Measurements from ENCODE around the gene MRPL41.
"Not testable (repeated sequence)": the region's sequence is repeated elsewhere in the genome, so short reads cannot be mapped to it uniquely, and the experiment has no call there.

The MRPL41 gene

DNA sequence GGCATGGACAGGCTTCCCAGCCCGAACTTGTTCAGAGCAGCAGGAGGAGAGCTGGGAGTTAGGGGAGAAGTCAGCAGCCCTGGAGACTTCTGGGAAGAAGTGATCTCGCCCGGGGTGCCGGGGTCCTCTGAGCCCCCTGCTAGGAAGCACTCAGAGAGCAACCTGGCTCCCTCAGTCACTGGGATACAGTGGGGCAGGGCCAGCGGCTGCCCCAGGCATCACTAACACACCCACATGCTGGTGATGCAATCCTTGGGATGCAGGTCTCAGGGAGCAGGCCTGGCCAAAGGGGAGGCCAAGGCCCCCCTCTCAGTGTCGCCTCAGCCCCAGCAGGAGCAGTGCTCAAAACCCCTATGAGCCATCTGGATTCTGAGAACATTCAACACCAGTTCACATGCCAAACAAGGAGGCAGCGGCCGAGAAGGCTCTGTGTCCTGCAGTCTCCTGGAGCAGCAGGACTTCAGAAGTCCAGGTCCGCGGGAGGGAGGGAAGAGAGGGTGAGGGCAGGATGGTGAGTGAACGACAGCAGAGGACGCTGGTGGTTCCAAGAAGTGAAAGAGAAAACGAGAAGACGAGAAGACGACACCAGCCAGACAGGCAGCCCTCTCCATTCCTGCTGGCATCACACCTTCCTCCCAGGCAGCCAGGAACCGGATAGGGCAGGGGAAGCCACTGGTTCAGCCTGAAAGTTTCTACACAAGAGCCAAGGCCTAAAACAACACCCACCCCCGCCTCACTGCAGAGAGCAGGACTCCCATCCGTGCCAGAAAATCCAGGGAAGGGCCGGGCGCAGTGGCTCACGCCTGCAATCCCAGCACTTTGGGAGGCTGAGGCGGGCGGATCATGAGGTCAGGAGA is 3.8 kb upstream of the MRPL41 start:
- H3K9me2 ChIP-seq (replicated peaks; ENCODE audit: low read depth, low read length), result no peaks in the 10 kb centered on the region
- no peaks in the 10 kb centered on the region for H3F3A ChIP-seq (ENCODE audit: low read depth)
- no peak overlapping the region for H2AFZ ChIP-seq (ENCODE audit: low read length)
- no peak overlapping the region for H3K9ac ChIP-seq (ENCODE audit: low read depth, low read length, poor library complexity, severe bottlenecking)
- H3K4me1 ChIP-seq (ENCODE audit: insufficient read depth, low read length, poor library complexity, severe bottlenecking), result peaks cover 3% of the 10 kb centered on the region
- no peaks in the 10 kb centered on the region for H4K20me1 ChIP-seq (ENCODE audit: insufficient read depth, low read length, poor library complexity, severe bottlenecking)
- H3K4me2 ChIP-seq (ENCODE audit: low read depth, low read length, poor library complexity, severe bottlenecking), result no peak overlapping the region
- TF ChIP-seq, protein P1, sequence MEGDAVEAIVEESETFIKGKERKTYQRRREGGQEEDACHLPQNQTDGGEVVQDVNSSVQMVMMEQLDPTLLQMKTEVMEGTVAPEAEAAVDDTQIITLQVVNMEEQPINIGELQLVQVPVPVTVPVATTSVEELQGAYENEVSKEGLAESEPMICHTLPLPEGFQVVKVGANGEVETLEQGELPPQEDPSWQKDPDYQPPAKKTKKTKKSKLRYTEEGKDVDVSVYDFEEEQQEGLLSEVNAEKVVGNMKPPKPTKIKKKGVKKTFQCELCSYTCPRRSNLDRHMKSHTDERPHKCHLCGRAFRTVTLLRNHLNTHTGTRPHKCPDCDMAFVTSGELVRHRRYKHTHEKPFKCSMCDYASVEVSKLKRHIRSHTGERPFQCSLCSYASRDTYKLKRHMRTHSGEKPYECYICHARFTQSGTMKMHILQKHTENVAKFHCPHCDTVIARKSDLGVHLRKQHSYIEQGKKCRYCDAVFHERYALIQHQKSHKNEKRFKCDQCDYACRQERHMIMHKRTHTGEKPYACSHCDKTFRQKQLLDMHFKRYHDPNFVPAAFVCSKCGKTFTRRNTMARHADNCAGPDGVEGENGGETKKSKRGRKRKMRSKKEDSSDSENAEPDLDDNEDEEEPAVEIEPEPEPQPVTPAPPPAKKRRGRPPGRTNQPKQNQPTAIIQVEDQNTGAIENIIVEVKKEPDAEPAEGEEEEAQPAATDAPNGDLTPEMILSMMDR (conservative IDR thresholded peaks at IDR 0.05; ENCODE audit: low read length), result no peak
- TF ChIP-seq EZH2phosphoT487 (IDR thresholded peaks at IDR 0.05; ENCODE audit: borderline replicate concordance), result no peak
- H3K79me2 ChIP-seq (ENCODE audit: insufficient read depth, low read length), result 0 out of 2 replicates have a peak, but pooled peaks cover 7% of the 10 kb centered on the region
- H3K27me3 ChIP-seq (ENCODE audit: insufficient read depth, low read length, poor library complexity, severe bottlenecking), result no peaks in the 10 kb centered on the region
- no peaks in the 10 kb centered on the region for H3K9me3 ChIP-seq (ENCODE audit: insufficient read depth, low read depth, low read length)
- no peaks in the 10 kb centered on the region for H3K36me3 ChIP-seq (ENCODE audit: insufficient read depth, low read length)
- H3K4me3 ChIP-seq (ENCODE audit: low read length, poor library complexity, severe bottlenecking), result no peak overlapping the region

DNA sequence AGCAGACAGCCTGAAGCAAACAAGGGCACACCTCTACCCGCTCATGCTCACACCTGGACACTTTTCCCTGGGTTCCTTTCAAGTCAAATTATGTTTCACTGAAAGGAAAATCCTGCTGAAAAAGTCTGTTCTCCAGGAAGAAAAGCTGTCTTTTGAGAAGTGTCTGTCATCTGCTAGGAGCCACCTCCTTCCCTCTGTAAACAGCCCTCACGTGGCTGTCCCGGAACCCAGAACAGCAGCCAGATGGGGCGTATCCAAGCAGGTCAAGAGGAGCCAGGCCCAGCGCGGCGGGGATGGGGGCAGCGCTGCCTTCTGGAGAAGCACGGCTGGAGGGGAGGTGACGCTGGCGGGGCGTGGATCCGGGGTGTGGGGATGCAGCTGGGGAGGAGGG is 1.5 kb upstream of the MRPL41 start, which contains the start of gene PNPLA7:
PNPLA7 (minus strand) TSS at position 172 of the 391 bp plus-strand sequence. CDS start 205 bp downstream, outside the sequence.
- no peak for TF ChIP-seq EZH2phosphoT487 (IDR thresholded peaks at IDR 0.05; ENCODE audit: borderline replicate concordance)
- TF ChIP-seq, protein P1 (conservative IDR thresholded peaks at IDR 0.05; ENCODE audit: low read length), result no peak
- Histone ChIP-seq H3K9ac (ENCODE audit: low read depth, low read length, poor library complexity, severe bottlenecking) (peak within 1 kb of the TSS; percentile 64), H3K4me1 (ENCODE audit: insufficient read depth, low read length, poor library complexity, severe bottlenecking) (peaks cover 2% of the 10 kb centered on the region), H3K9me2 (replicated peaks; ENCODE audit: low read depth, low read length) (no peaks in the 10 kb centered on the region), H3K79me2 (ENCODE audit: insufficient read depth, low read length) (0 out of 2 replicates have a peak, but pooled peaks cover 7% of the 10 kb centered on the region), H3K4me3 (ENCODE audit: low read length, poor library complexity, severe bottlenecking) (peak within 1 kb of the TSS; percentile 67), H3K36me3 (ENCODE audit: insufficient read depth, low read length) (peaks cover 8% of the 10 kb centered on the region; the same call in 1 of the 2 replicates), H3K27me3 (ENCODE audit: insufficient read depth, low read length, poor library complexity, severe bottlenecking) (no peaks in the 10 kb centered on the region), H3K4me2 (ENCODE audit: low read depth, low read length, poor library complexity, severe bottlenecking) (peak within 1 kb of the TSS; percentile 65), H2AFZ (ENCODE audit: low read length) (peak within 1 kb of the TSS; percentile 70), H4K20me1 (ENCODE audit: insufficient read depth, low read length, poor library complexity, severe bottlenecking) (no peaks in the 10 kb centered on the region), H3K9me3 (ENCODE audit: insufficient read depth, low read depth, low read length) (no peaks in the 10 kb centered on the region), H3F3A (ENCODE audit: low read depth) (0 out of 2 replicates have a peak, but pooled peaks cover 3% of the 10 kb centered on the region)

DNA sequence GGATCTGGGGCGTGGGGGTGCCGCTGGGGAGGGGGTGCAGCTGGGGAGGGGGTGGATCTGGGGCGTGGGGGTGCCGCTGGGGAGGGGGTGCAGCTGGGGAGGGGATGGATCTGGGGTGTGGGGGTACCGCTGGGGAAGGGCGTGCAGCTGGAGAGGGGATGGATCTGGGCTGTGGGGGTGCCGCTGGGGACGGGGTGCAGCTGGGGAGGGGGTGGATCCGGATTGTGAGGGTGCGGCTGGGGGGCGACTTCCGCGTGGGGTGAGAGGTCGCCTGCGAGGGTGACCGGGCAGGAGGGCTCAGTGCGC is 768 bp upstream of the MRPL41 start:
- not testable (repeated sequence) for H4K20me1 ChIP-seq (ENCODE audit: insufficient read depth, low read length, poor library complexity, severe bottlenecking); H3F3A ChIP-seq (ENCODE audit: low read depth); H3K79me2 ChIP-seq (ENCODE audit: insufficient read depth, low read length); H3K9me2 ChIP-seq (replicated peaks; ENCODE audit: low read depth, low read length); H3K9me3 ChIP-seq (ENCODE audit: insufficient read depth, low read depth, low read length); H3K4me1 ChIP-seq (ENCODE audit: insufficient read depth, low read length, poor library complexity, severe bottlenecking); H3K27me3 ChIP-seq (ENCODE audit: insufficient read depth, low read length, poor library complexity, severe bottlenecking)
- Histone ChIP-seq H3K4me3 (ENCODE audit: low read length, poor library complexity, severe bottlenecking) (peak overlapping the region; percentile 67), H3K36me3 (ENCODE audit: insufficient read depth, low read length) (peaks cover 13% of the 10 kb centered on the region; the same call in 1 of the 2 replicates), H3K9ac (ENCODE audit: low read depth, low read length, poor library complexity, severe bottlenecking) (peak overlapping the region; percentile 64), H2AFZ (ENCODE audit: low read length) (peak overlapping the region; percentile 70), H3K4me2 (ENCODE audit: low read depth, low read length, poor library complexity, severe bottlenecking) (peak overlapping the region; percentile 65)

Measured in Loucy (cell line).